ENCODE data around the gene FGF3.

FGF3 gene

GRCh38 chr11:69797156-69797555 lies 22.1 kb downstream of the FGF3 start:
- no peak overlapping the region for H2AFZ ChIP-seq (ENCODE audit: low read depth, low read length)
- H3K27me3 ChIP-seq (ENCODE audit: insufficient read depth, low read length, poor library complexity): no peaks in the 10 kb centered on the region
- H3K27ac ChIP-seq (ENCODE audit: low read length): no peak overlapping the region
- H3K4me1 ChIP-seq (ENCODE audit: insufficient read depth, low read length): no peaks in the 10 kb centered on the region
- no peak for DNase-seq
- no peak overlapping the region for H3K4me3 ChIP-seq (ENCODE audit: low read depth in 1 of 2, low read length in 2 of 2)
- no peak overlapping the region for H3K9ac ChIP-seq (ENCODE audit: low read depth, low read length)
- no peaks in the 10 kb centered on the region for H3K36me3 ChIP-seq (ENCODE audit: insufficient read depth, low read length)
- no peak overlapping the region for H3K4me2 ChIP-seq (ENCODE audit: insufficient read depth, low read length)
- H3K9me3 ChIP-seq (ENCODE audit: insufficient read depth, low read length, severe bottlenecking): no peaks in the 10 kb centered on the region
- no peaks in the 10 kb centered on the region for H4K20me1 ChIP-seq (ENCODE audit: insufficient read depth, low read length)
- H3K79me2 ChIP-seq (ENCODE audit: insufficient read depth, low read length): no peaks in the 10 kb centered on the region
- no peak for ATAC-seq (ENCODE audit: insufficient read depth, low read depth)
- TF ChIP-seq CTCF (IDR thresholded peaks at IDR 0.05; ENCODE audit: borderline replicate concordance, extremely low read depth, low read length, poor library complexity, severe bottlenecking) (no peak), EZH2 (IDR thresholded peaks at IDR 0.05; ENCODE audit: borderline replicate concordance, low read depth, low read length, severe bottlenecking) (no peak)

GRCh38 chr11:69796063-69796462 lies 23.2 kb downstream of the FGF3 start:
- no peak for ATAC-seq (ENCODE audit: insufficient read depth, low read depth)
- H3K36me3 ChIP-seq (ENCODE audit: insufficient read depth, low read length): no peaks in the 10 kb centered on the region

GRCh38 chr11:69791276-69792180 lies 27.7 kb downstream of the FGF3 start:
- H3K79me2 ChIP-seq (ENCODE audit: insufficient read depth, low read length): no peaks in the 10 kb centered on the region
- DNase-seq (no peak), ATAC-seq (ENCODE audit: insufficient read depth, low read depth) (no peak)
- H3K4me3 ChIP-seq (ENCODE audit: low read depth in 1 of 2, low read length in 2 of 2): no peak overlapping the region
- no peaks in the 10 kb centered on the region for H4K20me1 ChIP-seq (ENCODE audit: insufficient read depth, low read length)
- no peak overlapping the region for H3K27ac ChIP-seq (ENCODE audit: low read length)
- no peaks in the 10 kb centered on the region for H3K9me3 ChIP-seq (ENCODE audit: insufficient read depth, low read length, severe bottlenecking)
- H3K27me3 ChIP-seq (ENCODE audit: insufficient read depth, low read length, poor library complexity): peaks cover 3% of the 10 kb centered on the region
- H2AFZ ChIP-seq (ENCODE audit: low read depth, low read length): no peak overlapping the region
- H3K4me1 ChIP-seq (ENCODE audit: insufficient read depth, low read length): no peaks in the 10 kb centered on the region
- no peak overlapping the region for H3K4me2 ChIP-seq (ENCODE audit: insufficient read depth, low read length)
- no peak overlapping the region for H3K9ac ChIP-seq (ENCODE audit: low read depth, low read length)
- no peaks in the 10 kb centered on the region for H3K36me3 ChIP-seq (ENCODE audit: insufficient read depth, low read length)
- no peak for TF ChIP-seq CTCF (IDR thresholded peaks at IDR 0.05; ENCODE audit: borderline replicate concordance, extremely low read depth, low read length, poor library complexity, severe bottlenecking)
- no peak for TF ChIP-seq EZH2 (IDR thresholded peaks at IDR 0.05; ENCODE audit: borderline replicate concordance, low read depth, low read length, severe bottlenecking)

More at GRCh38 chr11:69796063-69796462, 23.2 kb downstream of the FGF3 start:
- TF ChIP-seq EZH2 (IDR thresholded peaks at IDR 0.05; ENCODE audit: borderline replicate concordance, low read depth, low read length, severe bottlenecking): no peak
- no peak for TF ChIP-seq CTCF (IDR thresholded peaks at IDR 0.05; ENCODE audit: borderline replicate concordance, extremely low read depth, low read length, poor library complexity, severe bottlenecking)
- Histone ChIP-seq H3K9ac (ENCODE audit: low read depth, low read length) (no peak overlapping the region), H3K4me3 (ENCODE audit: low read depth in 1 of 2, low read length in 2 of 2) (no peak overlapping the region), H4K20me1 (ENCODE audit: insufficient read depth, low read length) (no peaks in the 10 kb centered on the region), H2AFZ (ENCODE audit: low read depth, low read length) (no peak overlapping the region), H3K27ac (ENCODE audit: low read length) (no peak overlapping the region), H3K4me2 (ENCODE audit: insufficient read depth, low read length) (no peak overlapping the region), H3K4me1 (ENCODE audit: insufficient read depth, low read length) (no peaks in the 10 kb centered on the region), H3K27me3 (ENCODE audit: insufficient read depth, low read length, poor library complexity) (no peaks in the 10 kb centered on the region), H3K9me3 (ENCODE audit: insufficient read depth, low read length, severe bottlenecking) (no peaks in the 10 kb centered on the region), H3K79me2 (ENCODE audit: insufficient read depth, low read length) (no peaks in the 10 kb centered on the region)
- no peak for DNase-seq
